Urinary bladder (tissue), 4 donors: ENCODE measurements around the gene TRPM3. TPM values are rescaled to one million over a fixed set of nuclear protein-coding genes. Genes with fewer than 3 reads are reported as not detected.

Experiments
- DNase-seq: peaks from one replicate; pipeline ENCODE4 v3.0.0-alpha.2; 2015; ENCODE audit errors: extremely low spot score
- H3K27ac ChIP-seq: one replicate; pipeline ENCODE4 v1.5.1; 2013; ENCODE audit warnings: low read depth, mild to moderate bottlenecking, moderate library complexity
- H3K36me3 ChIP-seq: one replicate; pipeline ENCODE4 v1.6.1; 2013; ENCODE audit warnings: mild to moderate bottlenecking, moderate library complexity; ENCODE audit not compliant: insufficient read depth
- H3K4me1 ChIP-seq: one replicate; pipeline ENCODE4 v1.6.1; 2013; ENCODE audit warnings: mild to moderate bottlenecking, moderate library complexity; ENCODE audit not compliant: insufficient read depth
- H3K4me3 ChIP-seq: one replicate; pipeline ENCODE4 v1.5.1; 2013; ENCODE audit warnings: low read depth, low read length
- WGBS: extraction: QIAGEN DNeasy Blood & Tissue Kit; methylation state at CpG from one replicate; pipeline ENCODE4 v1.1.7; 2013; 5-methylcytosine and 5-hydroxymethylcytosine counted together
- polyA plus RNA-seq: library from polyadenylated mRNA; stranded (reverse); fragments of 200-250 nt; gene quantifications from one replicate; pipeline ENCODE4 v1.2.3, GENCODE V29; 2013
- total RNA-seq: library from RNA; depleted of rRNA; stranded (reverse); fragments of >200 nt; gene quantifications from one replicate; pipeline ENCODE4 v1.2.3, GENCODE V29; 2014
- donor health status: healthy with polysubstance abuse.
- donor health status: healthy.

Gene TRPM3
- total and polyA plus RNA-seq, 2 donors = 0.20 to 14.3 TPM

- Histone ChIP-seq H3K4me1 (no peaks in the 10 kb centered on the region), H3K27ac (no peak overlapping the region), H3K4me3 (no peak overlapping the region), H3K36me3 (no peaks in the 10 kb centered on the region)
- DNase-seq = no peak
- 71% methylated on average over 2 of the region's 2 CpGs for WGBS
These were observed 512.4 kb downstream of the TRPM3 start for GRCh38 chr9:70609011-70609410.

GRCh38 chr9:70607926-70608325, 513.5 kb downstream of the TRPM3 start:
- Histone ChIP-seq H3K4me1 (no peaks in the 10 kb centered on the region), H3K27ac (no peak overlapping the region), H3K4me3 (no peak overlapping the region), H3K36me3 (no peaks in the 10 kb centered on the region)
- DNase-seq = no peak
- WGBS = 60% methylated on average over 9 of the region's 9 CpGs

GRCh38 chr9:70607329-70607728, 514.1 kb downstream of the TRPM3 start:
- DNase-seq = no peak
- WGBS = 93% methylated on average over 5 of the region's 5 CpGs
- Histone ChIP-seq H3K27ac (no peak overlapping the region), H3K4me1 (no peaks in the 10 kb centered on the region), H3K36me3 (no peaks in the 10 kb centered on the region), H3K4me3 (no peak overlapping the region)

- no peak for DNase-seq
- Histone ChIP-seq H3K27ac (peak overlapping the region; percentile 2), H3K36me3 (no peaks in the 10 kb centered on the region), H3K4me1 (no peaks in the 10 kb centered on the region), H3K4me3 (no peak overlapping the region)
- 89% methylated on average over 6 of the region's 6 CpGs for whole genome bisulfite sequencing
These were observed 518.4 kb downstream of the TRPM3 start for GRCh38 chr9:70603020-70603411.

- peak; percentile 57 for DNase-seq
- Histone ChIP-seq H3K4me1 (no peaks in the 10 kb centered on the region), H3K4me3 (no peak overlapping the region), H3K27ac (peak overlapping the region; percentile 67), H3K36me3 (no peaks in the 10 kb centered on the region)
- WGBS = 42% methylated on average over 5 of the region's 5 CpGs
These were observed 519.0 kb downstream of the TRPM3 start for GRCh38 chr9:70602321-70603019.

GRCh38 chr9:70601000-70601951, 520.1 kb downstream of the TRPM3 start:
- Histone ChIP-seq H3K36me3 (no peaks in the 10 kb centered on the region), H3K27ac (peak overlapping the region; percentile 60), H3K4me3 (no peak overlapping the region), H3K4me1 (no peaks in the 10 kb centered on the region)
- DNase-seq = peak; percentile 83
- 17% methylated on average over 31 of the region's 31 CpGs for WGBS

- no peak overlapping the region for H3K4me3 ChIP-seq
- H3K36me3 ChIP-seq = no peaks in the 10 kb centered on the region
- no peak for DNase-seq
These were observed 520.9 kb downstream of the TRPM3 start for GRCh38 chr9:70600506-70600905.

GRCh38 chr9:70597886-70598285, 523.5 kb downstream of the TRPM3 start:
- Histone ChIP-seq H3K36me3 (no peaks in the 10 kb centered on the region), H3K4me3 (no peak overlapping the region), H3K4me1 (no peaks in the 10 kb centered on the region), H3K27ac (no peak overlapping the region)
- DNase-seq = no peak

More at GRCh38 chr9:70600506-70600905, 520.9 kb downstream of the TRPM3 start:
- H3K27ac ChIP-seq = peak overlapping the region; percentile 43
- 10% methylated on average over 1 of the region's 1 CpG for WGBS
- no peaks in the 10 kb centered on the region for H3K4me1 ChIP-seq

GRCh38 chr9:70595211-70595610, 526.2 kb downstream of the TRPM3 start:
- Histone ChIP-seq H3K4me1 (peaks cover 2% of the 10 kb centered on the region), H3K27ac (no peak overlapping the region), H3K36me3 (no peaks in the 10 kb centered on the region), H3K4me3 (no peak overlapping the region)
- no peak for DNase-seq
- 78% methylated on average over 4 of the region's 4 CpGs for WGBS

- WGBS = 89% methylated on average over 2 of the region's 2 CpGs
These were observed 527.0 kb downstream of the TRPM3 start for GRCh38 chr9:70594386-70594944.

GRCh38 chr9:70593241-70593640, 528.2 kb downstream of the TRPM3 start:
- Histone ChIP-seq H3K36me3 (no peaks in the 10 kb centered on the region), H3K4me3 (no peak overlapping the region), H3K4me1 (peaks cover 2% of the 10 kb centered on the region), H3K27ac (no peak overlapping the region)
- no peak for DNase-seq

More at GRCh38 chr9:70594386-70594944, 527.0 kb downstream of the TRPM3 start:
- no peak for DNase-seq
- H3K4me1 ChIP-seq = peaks cover 2% of the 10 kb centered on the region
- H3K36me3 ChIP-seq = no peaks in the 10 kb centered on the region
- H3K4me3 ChIP-seq = no peak overlapping the region
- H3K27ac ChIP-seq = no peak overlapping the region

- H3K4me3 ChIP-seq = no peak overlapping the region
- WGBS = 36% methylated on average over 3 of the region's 3 CpGs
These were observed 531.1 kb downstream of the TRPM3 start for GRCh38 chr9:70590315-70590677.

GRCh38 chr9:70589571-70590314, 531.7 kb downstream of the TRPM3 start:
- H3K36me3 ChIP-seq = no peaks in the 10 kb centered on the region
- no peak overlapping the region for H3K4me3 ChIP-seq
- WGBS = 25% methylated on average over 7 of the region's 7 CpGs
- DNase-seq = no peak
- peak overlapping the region; percentile 82 for H3K27ac ChIP-seq
- peaks cover 2% of the 10 kb centered on the region for H3K4me1 ChIP-seq

More at GRCh38 chr9:70590315-70590677, 531.1 kb downstream of the TRPM3 start:
- Histone ChIP-seq H3K27ac (no peak overlapping the region), H3K4me1 (peaks cover 2% of the 10 kb centered on the region), H3K36me3 (no peaks in the 10 kb centered on the region)
- no peak for DNase-seq
